Progenitor cell of endocrine pancreas (in vitro differentiated cells): ENCODE results near the gene NKX6-2. TPM values are rescaled to one million over a fixed set of nuclear protein-coding genes. Genes with fewer than 3 reads are reported as not detected.

Experiments used
- DNase-seq: peaks from one replicate; pipeline ENCODE4 v3.0.0; 2021; ENCODE audit warnings: low spot score; ENCODE audit not compliant: unreplicated experiment
- H3K27ac Mint-ChIP-seq: 2 replicates; pipeline ENCODE4 v1.8.0; 2021; ENCODE audit warnings: mild to moderate bottlenecking, moderate library complexity, mixed read lengths
- H3K27me3 Mint-ChIP-seq: 2 replicates; pipeline ENCODE4 v1.8.0; 2021; ENCODE audit warnings: mixed read lengths
- H3K36me3 Mint-ChIP-seq: 2 replicates; pipeline ENCODE4 v1.8.0; 2022; ENCODE audit warnings: mixed read lengths; ENCODE audit not compliant: insufficient read depth
- H3K4me1 Mint-ChIP-seq: 2 replicates; pipeline ENCODE4 v1.8.0; 2021; ENCODE audit warnings: low read depth, mixed read lengths
- H3K4me3 Mint-ChIP-seq: 2 replicates; pipeline ENCODE4 v1.8.0; 2021; ENCODE audit warnings: low read depth, mild to moderate bottlenecking, moderate library complexity, mixed read lengths
- H3K9me3 Mint-ChIP-seq: 2 replicates; pipeline ENCODE4 v1.8.0; 2021; ENCODE audit warnings: low read depth, mixed read lengths
- CTCF ChIP-seq: fragments of 200-600 bp; sonication (generic); IDR thresholded peaks from one replicate; pipeline ENCODE4 v1.5.0; 2021; ENCODE audit warnings: antibody characterized with exemption, mild to moderate bottlenecking; ENCODE audit not compliant: unreplicated experiment
- total RNA-seq: library from RNA; stranded (reverse); gene quantifications from 2 replicates; pipeline ENCODE4 v1.2.1, GENCODE V29; 2021

Gene NKX6-2
- total RNA-seq, 1 donor from 2014 or later, result 43.9 TPM

GRCh38 chr10:132815168-132815857 is 29.4 kb upstream of the NKX6-2 start:
- H3K27ac Mint-ChIP-seq, result no peak overlapping the region
- H3K27me3 Mint-ChIP-seq, result peaks cover 29% of the 10 kb centered on the region

GRCh38 chr10:132814469-132814856 is 28.5 kb upstream of the NKX6-2 start:
- Mint-ChIP-seq H3K27me3 (peaks cover 29% of the 10 kb centered on the region), H3K9me3 (peaks cover 4% of the 10 kb centered on the region), H3K4me3 (no peak overlapping the region), H3K27ac (no peak overlapping the region), H3K36me3 (no peaks in the 10 kb centered on the region), H3K4me1 (no peaks in the 10 kb centered on the region)
- TF ChIP-seq CTCF, result no peak
- DNase-seq, result no peak

More at GRCh38 chr10:132815168-132815857, 29.4 kb upstream of the NKX6-2 start:
- TF ChIP-seq CTCF, result no peak
- H3K4me3 Mint-ChIP-seq, result no peak overlapping the region
- no peak for DNase-seq
- peaks cover 10% of the 10 kb centered on the region for H3K9me3 Mint-ChIP-seq
- no peaks in the 10 kb centered on the region for H3K4me1 Mint-ChIP-seq
- H3K36me3 Mint-ChIP-seq, result no peaks in the 10 kb centered on the region

GRCh38 chr10:132813560-132814468 is 27.9 kb upstream of the NKX6-2 start:
- no peak overlapping the region for H3K27ac Mint-ChIP-seq
- H3K27me3 Mint-ChIP-seq, result peaks cover 29% of the 10 kb centered on the region
- no peaks in the 10 kb centered on the region for H3K4me1 Mint-ChIP-seq
- no peak for TF ChIP-seq CTCF
- DNase-seq, result no peak
- H3K36me3 Mint-ChIP-seq, result no peaks in the 10 kb centered on the region
- H3K4me3 Mint-ChIP-seq, result no peak overlapping the region
- peaks cover 2% of the 10 kb centered on the region for H3K9me3 Mint-ChIP-seq

GRCh38 chr10:132813001-132813401 is 27.1 kb upstream of the NKX6-2 start:
- Mint-ChIP-seq H3K4me1 (no peaks in the 10 kb centered on the region), H3K9me3 (no peaks in the 10 kb centered on the region), H3K27ac (no peak overlapping the region), H3K36me3 (no peaks in the 10 kb centered on the region), H3K27me3 (peaks cover 26% of the 10 kb centered on the region), H3K4me3 (no peak overlapping the region)
- no peak for TF ChIP-seq CTCF
- no peak for DNase-seq

GRCh38 chr10:132812520-132812919 is 26.6 kb upstream of the NKX6-2 start:
- Mint-ChIP-seq H3K36me3 (no peaks in the 10 kb centered on the region), H3K9me3 (no peaks in the 10 kb centered on the region), H3K27me3 (peaks cover 26% of the 10 kb centered on the region), H3K4me1 (no peaks in the 10 kb centered on the region), H3K27ac (no peak overlapping the region), H3K4me3 (no peak overlapping the region)
- no peak for TF ChIP-seq CTCF
- no peak for DNase-seq
